HepG2 (cell line): Measurements from ENCODE around the gene RPS6KL1. TPM values are rescaled to one million over a fixed set of nuclear protein-coding genes. Genes with fewer than 3 reads are reported as not detected.
A peak's percentile ranks its signal among the peaks of the same experiment; 100 is the strongest.

ENCODE experiments used
- BRD4 ChIP-seq: sonication (generic); formaldehyde crosslinking; IDR thresholded peaks from 2 replicates; pipeline ENCODE4 v1.4.0; 2020; ENCODE audit warnings: missing genetic modification reagents
- HNF1A ChIP-seq, 2 experiments: sonication (generic) in 1 of 2; formaldehyde crosslinking in 1 of 2; IDR thresholded peaks; 2 replicates each; pipeline versions ENCODE4 v1.4.0 to v1.6.1; 2016 to 2020; ENCODE audit warnings: borderline replicate concordance in 1 of 2, low read depth in 1 of 2, mild to moderate bottlenecking in 1 of 2, missing genetic modification reagents in 1 of 2
- KDM3A ChIP-seq: IDR thresholded peaks from 2 replicates; pipeline ENCODE4 v1.6.1; 2018; ENCODE audit warnings: low read depth, missing compliant biosample characterization
- MTF2 ChIP-seq: sonication (generic); formaldehyde crosslinking; IDR thresholded peaks from 2 replicates; pipeline ENCODE4 v1.5.0; 2020; ENCODE audit warnings: missing genetic modification reagents, borderline replicate concordance
- MXD4 ChIP-seq: IDR thresholded peaks from 2 replicates; pipeline ENCODE4 v1.6.1; 2016; ENCODE audit warnings: mild to moderate bottlenecking, missing biosample characterization, missing genetic modification reagents
- PATZ1 ChIP-seq: sonication (generic); formaldehyde crosslinking; IDR thresholded peaks from 2 replicates; pipeline ENCODE4 v1.4.0; 2020; ENCODE audit warnings: missing genetic modification reagents
- PCBP2 ChIP-seq: fragments of 200-400 bp; formaldehyde crosslinking; optimal IDR thresholded peaks from 2 replicates; pipeline ENCODE3; 2018; ENCODE audit warnings: low read length, low read depth; ENCODE audit not compliant: poor library complexity, severe bottlenecking
- PHB2 ChIP-seq: fragments of 450-650 bp; IDR thresholded peaks from 2 replicates; pipeline ENCODE4 v1.6.1; 2018; ENCODE audit not compliant: partially characterized antibody
- PRDM10 ChIP-seq: sonication (generic); formaldehyde crosslinking; IDR thresholded peaks from 2 replicates; pipeline ENCODE4 v1.4.0; 2020; ENCODE audit warnings: low read depth, missing genetic modification reagents
- RELA ChIP-seq: sonication (generic); formaldehyde crosslinking; IDR thresholded peaks from 2 replicates; pipeline ENCODE4 v1.4.0; 2020; ENCODE audit warnings: missing genetic modification reagents
- SNRNP70 ChIP-seq: fragments of 200-400 bp; formaldehyde crosslinking; IDR thresholded peaks from 2 replicates; pipeline ENCODE4 v1.6.1; 2017; ENCODE audit warnings: mild to moderate bottlenecking, low read depth, low read length, moderate library complexity
- TCF7L2 ChIP-seq: IDR thresholded peaks from 2 replicates; pipeline ENCODE4 v1.6.1; 2011; ENCODE audit warnings: mild to moderate bottlenecking, low read depth, low read length, moderate library complexity
- ZNF136 ChIP-seq: sonication (generic); formaldehyde crosslinking; IDR thresholded peaks from 2 replicates; pipeline ENCODE4 v1.8.1; 2022; ENCODE audit warnings: low read depth, mild to moderate bottlenecking, moderate library complexity, missing genetic modification reagents
- ZNF256 ChIP-seq: sonication (generic); formaldehyde crosslinking; conservative IDR thresholded peaks from 2 replicates; pipeline ENCODE4 v1.4.0; 2020; ENCODE audit warnings: missing genetic modification reagents
- ZNF34 ChIP-seq: sonication (generic); formaldehyde crosslinking; IDR thresholded peaks from 2 replicates; pipeline ENCODE4 v1.4.0; 2020; ENCODE audit warnings: mild to moderate bottlenecking, missing genetic modification reagents, borderline replicate concordance
- ZNF589 ChIP-seq: sonication (generic); formaldehyde crosslinking; conservative IDR thresholded peaks from 2 replicates; pipeline ENCODE4 v1.8.0; 2022; ENCODE audit warnings: mild to moderate bottlenecking, moderate library complexity, missing genetic modification reagents
- ZNF720 ChIP-seq: sonication (generic); formaldehyde crosslinking; IDR thresholded peaks from 2 replicates; pipeline ENCODE4 v1.4.0; 2020; ENCODE audit warnings: missing genetic modification reagents
- ZNF740 ChIP-seq: sonication (generic); formaldehyde crosslinking; IDR thresholded peaks from 2 replicates; pipeline ENCODE4 v1.4.0; 2020; ENCODE audit warnings: missing genetic modification reagents
- ZNF841 ChIP-seq: sonication (generic); formaldehyde crosslinking; IDR thresholded peaks from 2 replicates; pipeline ENCODE4 v1.8.1; 2023; ENCODE audit warnings: missing genetic modification reagents, borderline replicate concordance
- ZSCAN31 ChIP-seq: sonication (generic); formaldehyde crosslinking; IDR thresholded peaks from 2 replicates; pipeline ENCODE4 v1.5.0; 2020; ENCODE audit warnings: low read depth, mild to moderate bottlenecking, missing genetic modification reagents
- polyA plus RNA-seq, 8 experiments: library from polyadenylated mRNA; depleted of rRNA in 3 of 8; stranded (reverse) in 7 of 8; unstranded in 1 of 8; fragments of >200 nt; fragmentation: Illumina TruSeq in 4 of 8; extraction: Trizol in 4 of 8; gene quantifications; 2 replicates each; pipeline versions ENCODE4 v1.2.1 to v1.2.3, GENCODE V29; 2011 to 2016; ENCODE audit warnings: low read depth in 4 of 8, missing spikeins in 1 of 8, mixed read lengths in 1 of 8; ENCODE audit not compliant: insufficient read depth in 1 of 8
- total RNA-seq, 5 experiments: library from RNA; depleted of rRNA; stranded (reverse); fragments of >200 nt; fragmentation: Illumina TruSeq; extraction: Trizol; gene quantifications; 2 replicates each; pipeline ENCODE4 v1.2.3, GENCODE V29; 2016; ENCODE audit warnings: low read depth in 1 of 5

RPS6KL1 gene
- total and polyA plus RNA-seq, 2 of the 13 experiments (the other 11 are each of a cell fraction or from before 2014, with no cell fraction given) = 6.5 to 11.5 TPM

GRCh38 chr14:74898694-74899093, 24.4 kb downstream of the RPS6KL1 start (continued):
- TF ChIP-seq PCBP2 = no peak
- no peak for TF ChIP-seq ZNF841 (CRISPR knock-in tag)
- TF ChIP-seq TCF7L2 = no peak
- no peak for TF ChIP-seq ZNF256 (CRISPR knock-in tag)
- TF ChIP-seq MXD4 (CRISPR knock-in tag) = peak; percentile 99
- TF ChIP-seq PRDM10 (CRISPR knock-in tag) = peak; percentile 94
- TF ChIP-seq BRD4 (CRISPR knock-in tag) = no peak
- TF ChIP-seq RELA (CRISPR knock-in tag) = no peak
- no peak for TF ChIP-seq SNRNP70
- no peak for TF ChIP-seq ZNF34 (CRISPR knock-in tag)
- TF ChIP-seq PATZ1 = peak; percentile 52
- TF ChIP-seq ZNF720 (CRISPR knock-in tag) = no peak
- no peak for TF ChIP-seq ZNF136 (CRISPR knock-in tag)
- TF ChIP-seq HNF1A (IDR thresholded peaks at IDR 0.05; ENCODE audit: low read depth) = no peak
- no peak for TF ChIP-seq HNF1A (CRISPR knock-in tag; IDR thresholded peaks at IDR 0.05; ENCODE audit: borderline replicate concordance)
- no peak for TF ChIP-seq ZNF740 (CRISPR knock-in tag)
- peak; percentile 59; the same call in 1 of the 2 replicates for TF ChIP-seq ZNF589 (CRISPR knock-in tag)
- no peak for TF ChIP-seq KDM3A (CRISPR knock-in tag)
- no peak for TF ChIP-seq MTF2 (CRISPR knock-in tag)
- TF ChIP-seq PHB2 = no peak
- TF ChIP-seq ZSCAN31 = no peak; the same call in 1 of the 2 replicates
